ENCODE results near the gene PLCB1.
"Not testable (repeated sequence)": the region's sequence is repeated elsewhere in the genome, so short reads cannot be mapped to it uniquely, and the experiment has no call there.

The PLCB1 gene

GRCh38 chr20:8375898-8376297 lies 243.8 kb downstream of the PLCB1 start:
- H3K9me3 ChIP-seq (ENCODE audit: insufficient read depth, low read depth, low read length) = no peaks in the 10 kb centered on the region
- peaks cover 20% of the 10 kb centered on the region for H3K4me1 ChIP-seq (ENCODE audit: insufficient read depth, low read length, poor library complexity, severe bottlenecking)
- H4K20me1 ChIP-seq (ENCODE audit: insufficient read depth, low read length, poor library complexity, severe bottlenecking) = no peaks in the 10 kb centered on the region
- no peak overlapping the region for H3K4me2 ChIP-seq (ENCODE audit: low read depth, low read length, poor library complexity, severe bottlenecking)
- H3K79me2 ChIP-seq (ENCODE audit: insufficient read depth, low read length) = no peaks in the 10 kb centered on the region
- H2AFZ ChIP-seq (ENCODE audit: low read length) = no peak overlapping the region
- no peak overlapping the region for H3K9ac ChIP-seq (ENCODE audit: low read depth, low read length, poor library complexity, severe bottlenecking)
- no peaks in the 10 kb centered on the region for H3F3A ChIP-seq (ENCODE audit: low read depth)
- no peaks in the 10 kb centered on the region for H3K27me3 ChIP-seq (ENCODE audit: insufficient read depth, low read length, poor library complexity, severe bottlenecking)
- H3K4me3 ChIP-seq (ENCODE audit: low read length, poor library complexity, severe bottlenecking) = no peak overlapping the region
- no peaks in the 10 kb centered on the region for H3K9me2 ChIP-seq (replicated peaks; ENCODE audit: low read depth, low read length)
- H3K36me3 ChIP-seq (ENCODE audit: insufficient read depth, low read length) = no peaks in the 10 kb centered on the region
- no peak for TF ChIP-seq CTCF (conservative IDR thresholded peaks at IDR 0.05; ENCODE audit: low read length)

GRCh38 chr20:8376940-8377339 lies 244.9 kb downstream of the PLCB1 start:
- Histone ChIP-seq H3K4me1 (ENCODE audit: insufficient read depth, low read length, poor library complexity, severe bottlenecking) (peaks cover 20% of the 10 kb centered on the region), H3F3A (ENCODE audit: low read depth) (no peaks in the 10 kb centered on the region), H3K9ac (ENCODE audit: low read depth, low read length, poor library complexity, severe bottlenecking) (no peak overlapping the region), H3K4me2 (ENCODE audit: low read depth, low read length, poor library complexity, severe bottlenecking) (no peak overlapping the region), H3K9me2 (replicated peaks; ENCODE audit: low read depth, low read length) (no peaks in the 10 kb centered on the region), H3K79me2 (ENCODE audit: insufficient read depth, low read length) (no peaks in the 10 kb centered on the region), H4K20me1 (ENCODE audit: insufficient read depth, low read length, poor library complexity, severe bottlenecking) (no peaks in the 10 kb centered on the region), H3K9me3 (ENCODE audit: insufficient read depth, low read depth, low read length) (no peaks in the 10 kb centered on the region), H2AFZ (ENCODE audit: low read length) (no peak overlapping the region), H3K36me3 (ENCODE audit: insufficient read depth, low read length) (no peaks in the 10 kb centered on the region), H3K4me3 (ENCODE audit: low read length, poor library complexity, severe bottlenecking) (no peak overlapping the region), H3K27me3 (ENCODE audit: insufficient read depth, low read length, poor library complexity, severe bottlenecking) (no peaks in the 10 kb centered on the region)
- TF ChIP-seq CTCF (conservative IDR thresholded peaks at IDR 0.05; ENCODE audit: low read length) (no peak), EZH2phosphoT487 (IDR thresholded peaks at IDR 0.05; ENCODE audit: borderline replicate concordance) (no peak)

GRCh38 chr20:8379125-8379524 lies 247.1 kb downstream of the PLCB1 start:
- H3K9me2 ChIP-seq (replicated peaks; ENCODE audit: low read depth, low read length); H3K4me1 ChIP-seq (ENCODE audit: insufficient read depth, low read length, poor library complexity, severe bottlenecking); H3K4me2 ChIP-seq (ENCODE audit: low read depth, low read length, poor library complexity, severe bottlenecking): not testable (repeated sequence)

GRCh38 chr20:8385247-8385646 lies 253.2 kb downstream of the PLCB1 start:
- H3K4me3 ChIP-seq (ENCODE audit: low read length, poor library complexity, severe bottlenecking) = no peak overlapping the region
- no peak overlapping the region for H3K9ac ChIP-seq (ENCODE audit: low read depth, low read length, poor library complexity, severe bottlenecking)
- no peaks in the 10 kb centered on the region for H4K20me1 ChIP-seq (ENCODE audit: insufficient read depth, low read length, poor library complexity, severe bottlenecking)
- no peak overlapping the region for H2AFZ ChIP-seq (ENCODE audit: low read length)
- no peaks in the 10 kb centered on the region for H3F3A ChIP-seq (ENCODE audit: low read depth)
- peaks cover 27% of the 10 kb centered on the region for H3K4me1 ChIP-seq (ENCODE audit: insufficient read depth, low read length, poor library complexity, severe bottlenecking)
- peak overlapping the region; percentile 17 for H3K4me2 ChIP-seq (ENCODE audit: low read depth, low read length, poor library complexity, severe bottlenecking)
- H3K27me3 ChIP-seq (ENCODE audit: insufficient read depth, low read length, poor library complexity, severe bottlenecking) = no peaks in the 10 kb centered on the region
- H3K36me3 ChIP-seq (ENCODE audit: insufficient read depth, low read length) = no peaks in the 10 kb centered on the region
- no peaks in the 10 kb centered on the region for H3K9me3 ChIP-seq (ENCODE audit: insufficient read depth, low read depth, low read length)
- TF ChIP-seq CTCF (conservative IDR thresholded peaks at IDR 0.05; ENCODE audit: low read length) (no peak), EZH2phosphoT487 (IDR thresholded peaks at IDR 0.05; ENCODE audit: borderline replicate concordance) (no peak)
- H3K79me2 ChIP-seq (ENCODE audit: insufficient read depth, low read length) = peaks cover 13% of the 10 kb centered on the region; the same call in 1 of the 2 replicates
- H3K9me2 ChIP-seq (replicated peaks; ENCODE audit: low read depth, low read length) = no peaks in the 10 kb centered on the region

More at GRCh38 chr20:8379125-8379524, 247.1 kb downstream of the PLCB1 start:
- H3K27me3 ChIP-seq (ENCODE audit: insufficient read depth, low read length, poor library complexity, severe bottlenecking); H3K4me3 ChIP-seq (ENCODE audit: low read length, poor library complexity, severe bottlenecking); H3K9me3 ChIP-seq (ENCODE audit: insufficient read depth, low read depth, low read length); H4K20me1 ChIP-seq (ENCODE audit: insufficient read depth, low read length, poor library complexity, severe bottlenecking); H3F3A ChIP-seq (ENCODE audit: low read depth); H2AFZ ChIP-seq (ENCODE audit: low read length); H3K36me3 ChIP-seq (ENCODE audit: insufficient read depth, low read length); H3K9ac ChIP-seq (ENCODE audit: low read depth, low read length, poor library complexity, severe bottlenecking); H3K79me2 ChIP-seq (ENCODE audit: insufficient read depth, low read length): not testable (repeated sequence)
